Panc1 (cell line): Measurements from ENCODE around the gene SUGCT. TPM values are rescaled to one million over a fixed set of nuclear protein-coding genes. Genes with fewer than 3 reads are reported as not detected.

Experiments used
- ATAC-seq: fragments of 200-7000 bp; cut with Tn5 transposase; 2 replicates; pipeline ENCODE4 v1.9.1; 2020; ENCODE audit warnings: mild to moderate bottlenecking, moderate library complexity
- BruUV-seq: library from RNA; stranded (reverse); fragments of 400-500 nt; replicated peaks from 2 replicates; lab custom pipeline; 2021; lab: Mats Ljungman, UMichigan
- CTCF ChIA-PET: fragments of 300-600 bp; sonication (Branson Sonifier 250); formaldehyde crosslinking; loops from one replicate; lab custom pipeline; 2022; ENCODE audit warnings: antibody characterized with exemption; lab: Charles Lee
- POLR2A ChIA-PET: fragments of 300-600 bp; sonication (Branson Sonifier 250); formaldehyde crosslinking; loops from one replicate; lab custom pipeline; 2022; ENCODE audit warnings: antibody characterized with exemption; lab: Charles Lee
- DNase-seq: peaks from one replicate; pipeline ENCODE4 v3.0.0-alpha.2; 2010; ENCODE audit warnings: low read depth, low spot score
- H3K27ac ChIP-seq: 2 replicates; pipeline ENCODE4 v1.5.1; 2011; ENCODE audit warnings: mild to moderate bottlenecking, low read length, inconsistent platforms
- H3K27me3 ChIP-seq: fragments of 200-500 bp; sonication (Bioruptor generic); 2 replicates; pipeline ENCODE4 v1.6.0; 2014; ENCODE audit warnings: low read length, inconsistent platforms; ENCODE audit not compliant: control insufficient read depth, insufficient read depth
- H3K36me3 ChIP-seq: fragments of 200-500 bp; sonication (Bioruptor generic); 2 replicates; pipeline ENCODE4 v1.5.1; 2014; ENCODE audit warnings: inconsistent platforms, mild to moderate bottlenecking, low read length, moderate library complexity; ENCODE audit not compliant: control insufficient read depth, insufficient read depth
- H3K4me1 ChIP-seq: 2 replicates; pipeline ENCODE4 v1.5.1; 2011; ENCODE audit warnings: inconsistent platforms, mild to moderate bottlenecking, low read length, moderate library complexity; ENCODE audit not compliant: control insufficient read depth, insufficient read depth
- H3K4me3 ChIP-seq, 2 experiments: 2 replicates each; pipeline ENCODE4 v1.5.1; 2011 to 2012; ENCODE audit warnings: low read depth in 2 of 2, low read length in 2 of 2, mild to moderate bottlenecking in 2 of 2, inconsistent platforms in 1 of 2, moderate library complexity in 1 of 2
- H3K9me3 ChIP-seq: fragments of 200-500 bp; sonication (Bioruptor generic); 2 replicates; pipeline ENCODE4 v1.5.1; 2014; ENCODE audit warnings: low read depth, mild to moderate bottlenecking, inconsistent platforms, low read length, moderate library complexity; ENCODE audit not compliant: control insufficient read depth, insufficient read depth
- POLR2AphosphoS5 ChIP-seq: IDR thresholded peaks from 2 replicates; pipeline ENCODE4 v1.6.1; 2012; ENCODE audit warnings: mild to moderate bottlenecking, low read depth, low read length, moderate library complexity
- REST ChIP-seq, 2 experiments: IDR thresholded peaks; 2 replicates each; pipeline ENCODE4 v1.6.1; 2011 to 2012; ENCODE audit warnings: low read depth in 2 of 2, control low read depth in 1 of 2, low read length in 1 of 2, mild to moderate bottlenecking in 1 of 2, moderate library complexity in 1 of 2; ENCODE audit not compliant: insufficient read depth in 1 of 2
- SIN3A ChIP-seq: IDR thresholded peaks from 2 replicates; pipeline ENCODE4 v1.6.1; 2012; ENCODE audit warnings: low read depth, mild to moderate bottlenecking, low read length, moderate library complexity, borderline replicate concordance; ENCODE audit not compliant: insufficient read depth
- TCF7L2 ChIP-seq: IDR thresholded peaks from 2 replicates; pipeline ENCODE4 v1.6.1; 2011; ENCODE audit warnings: mild to moderate bottlenecking, low read depth, low read length, inconsistent platforms
- in situ Hi-C: cut with HindIII; loops from 2 replicates; pipeline ENCODE4 v1.10.0; 2016; ENCODE audit warnings: low sequenced_read_pairs, low pct_unique_long_range_greater_than_20kb
- intact Hi-C: fragments of 100-400 bp; cut with micrococcal nuclease; formaldehyde crosslinking; loops from one replicate; pipeline ENCODE4 v1.10.0; 2022; ENCODE audit not compliant: unreplicated experiment
- total RNA-seq: library from RNA; stranded (reverse); gene quantifications from one replicate; pipeline ENCODE4 v1.2.1, GENCODE V29; 2021; ENCODE audit not compliant: unreplicated experiment
- TF ChIP-seq, protein P1 (sequence below): fragments of 450-650 bp; IDR thresholded peaks from 2 replicates; pipeline ENCODE4 v1.5.1; 2017; ENCODE audit warnings: mild to moderate bottlenecking

SUGCT gene
- total RNA-seq, 1 experiment from 2014 or later, result 3.1 TPM

DNA sequence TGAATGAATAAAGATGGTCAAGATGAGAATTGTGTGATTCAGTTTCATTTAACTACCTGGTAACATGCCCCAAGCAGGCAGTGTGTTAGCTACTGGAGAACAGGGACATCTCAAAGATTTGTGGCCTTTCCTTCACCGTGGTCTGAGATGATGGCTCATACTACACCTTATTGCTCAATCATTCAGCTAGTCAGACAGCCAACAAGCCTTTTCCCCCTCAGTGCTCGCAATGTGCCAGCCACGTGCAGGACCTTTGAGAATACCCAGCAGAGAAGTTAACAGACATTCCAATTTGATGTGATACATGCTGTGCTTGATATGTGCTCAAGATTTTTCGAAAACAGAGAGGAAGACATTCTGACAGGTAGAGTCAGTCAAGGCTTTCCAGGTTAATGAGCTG lies 562.8 kb downstream of the SUGCT start:
- H3K36me3 ChIP-seq, result no peaks in the 10 kb centered on the region

GRCh38 chr7:40698214-40698920 lies 563.6 kb downstream of the SUGCT start:
- Histone ChIP-seq H3K27ac (no peak overlapping the region), H3K4me3 (no peak overlapping the region), H3K4me1 (no peaks in the 10 kb centered on the region), H3K36me3 (no peaks in the 10 kb centered on the region), H3K27me3 (no peaks in the 10 kb centered on the region), H3K9me3 (no peaks in the 10 kb centered on the region)
- BruUV-seq, result no TSS peak
- DNase-seq (no peak), ATAC-seq (no peak)
- intact Hi-C loops (no loop called here), in situ Hi-C loops (no loop called here)
- TF ChIP-seq TCF7L2 (no peak), POLR2AphosphoS5 (no peak), REST (IDR thresholded peaks at IDR 0.05; ENCODE audit: insufficient read depth in 1 of 2, low read depth in 2 of 2, low read length in 1 of 2) (no peak), SIN3A (no peak)
- TF ChIP-seq, protein P1, sequence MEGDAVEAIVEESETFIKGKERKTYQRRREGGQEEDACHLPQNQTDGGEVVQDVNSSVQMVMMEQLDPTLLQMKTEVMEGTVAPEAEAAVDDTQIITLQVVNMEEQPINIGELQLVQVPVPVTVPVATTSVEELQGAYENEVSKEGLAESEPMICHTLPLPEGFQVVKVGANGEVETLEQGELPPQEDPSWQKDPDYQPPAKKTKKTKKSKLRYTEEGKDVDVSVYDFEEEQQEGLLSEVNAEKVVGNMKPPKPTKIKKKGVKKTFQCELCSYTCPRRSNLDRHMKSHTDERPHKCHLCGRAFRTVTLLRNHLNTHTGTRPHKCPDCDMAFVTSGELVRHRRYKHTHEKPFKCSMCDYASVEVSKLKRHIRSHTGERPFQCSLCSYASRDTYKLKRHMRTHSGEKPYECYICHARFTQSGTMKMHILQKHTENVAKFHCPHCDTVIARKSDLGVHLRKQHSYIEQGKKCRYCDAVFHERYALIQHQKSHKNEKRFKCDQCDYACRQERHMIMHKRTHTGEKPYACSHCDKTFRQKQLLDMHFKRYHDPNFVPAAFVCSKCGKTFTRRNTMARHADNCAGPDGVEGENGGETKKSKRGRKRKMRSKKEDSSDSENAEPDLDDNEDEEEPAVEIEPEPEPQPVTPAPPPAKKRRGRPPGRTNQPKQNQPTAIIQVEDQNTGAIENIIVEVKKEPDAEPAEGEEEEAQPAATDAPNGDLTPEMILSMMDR, result no peak
- ChIA-PET POLR2A (no interaction called here), CTCF (no interaction called here)

More for the DNA sequence above, 562.8 kb downstream of the SUGCT start:
- in situ Hi-C loops (no loop called here), intact Hi-C loops (no loop called here)
- no peak overlapping the region for H3K4me3 ChIP-seq
- no peak overlapping the region for H3K27ac ChIP-seq
- no TSS peak for BruUV-seq
- DNase-seq (no peak), ATAC-seq (no peak)
- H3K4me1 ChIP-seq, result no peaks in the 10 kb centered on the region
- TF ChIP-seq TCF7L2, result no peak
- TF ChIP-seq REST (IDR thresholded peaks at IDR 0.05; ENCODE audit: insufficient read depth in 1 of 2, low read depth in 2 of 2, low read length in 1 of 2), result no peak
- no peaks in the 10 kb centered on the region for H3K9me3 ChIP-seq
- H3K27me3 ChIP-seq, result no peaks in the 10 kb centered on the region
- ChIA-PET POLR2A (no interaction called here), CTCF (no interaction called here)
